ENCODE results near the gene BTG4. TPM values are rescaled to one million over a fixed set of nuclear protein-coding genes. Genes with fewer than 3 reads are reported as not detected.
A peak's percentile ranks its signal among the peaks of the same experiment; 100 is the strongest.

The BTG4 gene
- total RNA-seq, 1 donor from 2014 or later: not detected

DNA sequence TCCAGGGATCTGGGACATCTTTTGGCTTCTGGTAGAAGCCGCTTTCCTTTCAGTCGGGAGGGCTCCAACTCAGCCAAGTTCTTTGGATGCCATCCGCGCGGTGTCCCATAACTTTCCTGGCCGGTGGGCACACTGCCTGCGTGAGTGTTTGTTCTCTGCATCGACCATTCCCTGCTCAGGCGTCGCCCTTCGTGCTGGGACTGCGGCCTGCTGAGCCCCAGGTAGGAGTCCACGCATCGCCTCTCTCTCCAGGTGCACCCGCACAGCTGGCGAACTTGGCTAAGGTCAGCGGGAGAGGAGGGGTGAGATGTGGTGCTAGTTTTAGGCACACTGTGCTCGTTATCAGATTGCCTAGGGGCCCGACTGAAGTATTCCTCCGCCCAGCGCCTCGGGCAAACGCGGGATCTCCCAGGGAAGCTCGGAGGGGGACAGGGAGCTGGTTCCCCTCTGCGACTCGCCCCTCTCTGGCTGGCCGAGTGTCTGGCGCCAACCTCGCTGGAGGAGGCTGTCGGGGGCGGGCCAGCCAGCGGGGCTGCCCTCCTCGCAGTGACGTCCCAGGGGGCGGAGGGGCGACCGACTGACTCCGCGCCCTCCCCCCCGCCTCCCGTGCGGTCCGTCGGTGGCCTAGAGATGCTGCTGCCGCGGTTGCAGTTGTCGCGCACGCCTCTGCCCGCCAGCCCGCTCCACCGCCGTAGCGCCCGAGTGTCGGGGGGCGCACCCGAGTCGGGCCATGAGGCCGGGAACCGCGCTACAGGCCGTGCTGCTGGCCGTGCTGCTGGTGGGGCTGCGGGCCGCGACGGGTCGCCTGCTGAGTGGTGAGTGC lies 28.1 kb upstream of the BTG4 start, which contains the start of gene LAYN:
LAYN (plus strand) TSS at position 607 of the 823 bp plus-strand sequence; CDS start at position 731, 124 bp downstream.
- peak; percentile 36 to 55 for DNase-seq (ENCODE audit: low spot score in 2 of 2, unreplicated experiment in 2 of 2)
- Mint-ChIP-seq H3K27ac (peak within 1 kb of the TSS; percentile 94), H3K27me3 (ENCODE audit: low read depth) (peaks cover 44% of the 10 kb centered on the region), H3K36me3 (peaks cover 11% of the 10 kb centered on the region), H3K4me1 (peaks cover 19% of the 10 kb centered on the region), H3K9me3 (no peaks in the 10 kb centered on the region), H3K4me3 (peak within 1 kb of the TSS; percentile 76)
- TF ChIP-seq, protein P1, sequence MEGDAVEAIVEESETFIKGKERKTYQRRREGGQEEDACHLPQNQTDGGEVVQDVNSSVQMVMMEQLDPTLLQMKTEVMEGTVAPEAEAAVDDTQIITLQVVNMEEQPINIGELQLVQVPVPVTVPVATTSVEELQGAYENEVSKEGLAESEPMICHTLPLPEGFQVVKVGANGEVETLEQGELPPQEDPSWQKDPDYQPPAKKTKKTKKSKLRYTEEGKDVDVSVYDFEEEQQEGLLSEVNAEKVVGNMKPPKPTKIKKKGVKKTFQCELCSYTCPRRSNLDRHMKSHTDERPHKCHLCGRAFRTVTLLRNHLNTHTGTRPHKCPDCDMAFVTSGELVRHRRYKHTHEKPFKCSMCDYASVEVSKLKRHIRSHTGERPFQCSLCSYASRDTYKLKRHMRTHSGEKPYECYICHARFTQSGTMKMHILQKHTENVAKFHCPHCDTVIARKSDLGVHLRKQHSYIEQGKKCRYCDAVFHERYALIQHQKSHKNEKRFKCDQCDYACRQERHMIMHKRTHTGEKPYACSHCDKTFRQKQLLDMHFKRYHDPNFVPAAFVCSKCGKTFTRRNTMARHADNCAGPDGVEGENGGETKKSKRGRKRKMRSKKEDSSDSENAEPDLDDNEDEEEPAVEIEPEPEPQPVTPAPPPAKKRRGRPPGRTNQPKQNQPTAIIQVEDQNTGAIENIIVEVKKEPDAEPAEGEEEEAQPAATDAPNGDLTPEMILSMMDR (IDR thresholded peaks at IDR 0.05; ENCODE audit: unreplicated experiment): no peak

DNA sequence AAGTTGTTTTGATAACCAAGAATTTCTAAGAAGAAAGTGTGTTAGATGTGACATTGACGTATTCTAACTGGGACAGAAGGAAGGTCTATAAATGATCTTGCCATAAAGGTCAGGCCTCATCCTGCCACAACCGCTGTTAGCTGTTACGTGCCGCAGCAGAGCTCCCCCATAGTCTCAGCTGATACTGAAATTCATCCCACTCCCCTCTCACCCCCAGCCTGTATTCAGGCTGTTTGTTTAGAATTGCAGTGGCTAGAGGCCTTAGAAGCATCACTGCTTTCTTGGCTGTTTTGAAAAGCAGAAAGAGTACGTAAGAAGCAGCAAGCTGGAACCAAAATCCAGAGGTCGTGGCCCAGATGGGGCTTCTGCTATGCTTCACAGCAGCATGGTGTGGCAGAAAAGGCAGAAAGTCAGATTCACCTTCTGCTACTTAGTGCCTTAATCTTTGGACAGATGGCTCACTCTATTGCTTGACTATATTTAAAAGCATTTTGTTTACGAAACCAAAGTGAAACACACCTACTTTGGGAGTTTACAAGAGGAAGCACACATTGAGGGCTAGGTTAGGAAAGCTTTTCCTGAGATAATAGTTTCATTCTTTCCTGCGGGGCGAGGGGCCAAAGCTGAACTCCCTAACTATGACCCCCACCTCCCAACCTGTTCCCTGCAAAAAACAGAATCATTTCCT lies 27.4 kb upstream of the BTG4 start:
- Mint-ChIP-seq H3K9me3 (no peaks in the 10 kb centered on the region), H3K27me3 (ENCODE audit: low read depth) (peaks cover 48% of the 10 kb centered on the region), H3K36me3 (peaks cover 6% of the 10 kb centered on the region), H3K4me3 (peak overlapping the region; percentile 63), H3K27ac (peak overlapping the region; percentile 16), H3K4me1 (peaks cover 19% of the 10 kb centered on the region)
- DNase-seq (ENCODE audit: low spot score in 2 of 2, unreplicated experiment in 2 of 2): no peak
- TF ChIP-seq, protein P1 (IDR thresholded peaks at IDR 0.05; ENCODE audit: unreplicated experiment): no peak

DNA sequence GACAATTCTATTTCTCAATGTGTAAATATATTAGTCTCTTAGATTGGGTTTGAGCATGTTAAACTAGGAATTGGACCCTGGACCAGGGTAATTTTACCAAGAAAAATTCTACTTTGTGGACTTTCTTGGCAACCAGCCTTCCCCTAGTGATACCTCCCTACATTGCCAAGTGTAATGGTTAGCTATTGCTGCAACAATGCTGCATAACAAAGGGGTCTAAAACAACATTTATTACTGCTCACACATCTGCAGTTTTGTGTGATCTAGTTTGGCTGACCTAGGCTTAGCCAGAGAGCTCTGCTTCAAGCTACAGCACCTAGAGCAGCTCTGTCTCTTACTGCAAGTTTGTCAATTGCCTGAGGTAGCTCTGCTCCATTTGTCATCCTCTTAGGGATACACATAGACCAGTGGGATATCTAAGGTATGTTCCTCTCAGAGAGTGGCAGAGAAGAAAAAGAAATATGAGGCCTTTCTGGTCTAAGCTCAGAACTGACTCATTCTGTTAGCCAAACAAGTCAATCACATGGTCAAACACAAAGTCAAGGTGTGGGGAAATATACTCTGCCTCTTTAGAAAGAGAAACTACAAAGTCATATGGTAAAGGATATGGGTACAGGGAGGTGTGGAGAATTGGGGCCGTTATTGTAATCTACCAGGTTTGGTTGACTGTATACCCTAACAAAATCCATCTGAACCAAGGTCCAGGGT lies 26.4 kb upstream of the BTG4 start:
- DNase-seq (ENCODE audit: low spot score in 2 of 2, unreplicated experiment in 2 of 2): no peak
- Mint-ChIP-seq H3K4me1 (peaks cover 19% of the 10 kb centered on the region), H3K4me3 (no peak overlapping the region), H3K9me3 (no peaks in the 10 kb centered on the region), H3K27ac (no peak overlapping the region), H3K36me3 (no peaks in the 10 kb centered on the region), H3K27me3 (ENCODE audit: low read depth) (peaks cover 50% of the 10 kb centered on the region)
- TF ChIP-seq, protein P1 (IDR thresholded peaks at IDR 0.05; ENCODE audit: unreplicated experiment): no peak

DNA sequence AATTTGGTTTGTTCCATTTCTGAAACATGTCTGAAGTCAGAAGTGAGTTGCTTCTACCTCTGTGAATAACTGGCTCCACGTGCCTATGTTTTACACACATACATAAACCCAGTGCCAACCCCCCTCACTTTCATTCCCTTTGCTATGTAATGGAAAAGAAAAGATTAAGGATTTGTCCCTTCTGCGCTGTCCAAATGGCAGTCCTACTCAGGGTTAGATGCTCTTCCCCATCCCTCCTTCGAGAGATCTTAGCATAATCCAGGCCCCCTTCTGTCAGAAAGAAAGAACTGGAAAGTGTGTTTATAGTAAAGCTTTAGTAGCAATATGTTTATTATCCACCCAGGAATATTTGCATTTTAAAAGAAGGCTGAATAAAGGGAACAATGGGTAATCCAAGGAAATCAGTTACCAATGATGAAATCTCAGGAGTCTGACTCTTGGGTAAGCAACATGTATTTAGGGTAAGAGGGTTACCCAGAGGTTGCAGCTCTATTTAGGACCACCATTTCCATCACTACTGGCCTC lies 25.2 kb upstream of the BTG4 start:
- Mint-ChIP-seq H3K4me3 (no peak overlapping the region), H3K9me3 (no peaks in the 10 kb centered on the region), H3K36me3 (no peaks in the 10 kb centered on the region), H3K27ac (no peak overlapping the region), H3K4me1 (peaks cover 19% of the 10 kb centered on the region), H3K27me3 (ENCODE audit: low read depth) (peaks cover 42% of the 10 kb centered on the region)
- TF ChIP-seq, protein P1 (IDR thresholded peaks at IDR 0.05; ENCODE audit: unreplicated experiment): no peak
- DNase-seq (ENCODE audit: low spot score in 2 of 2, unreplicated experiment in 2 of 2): no peak

DNA sequence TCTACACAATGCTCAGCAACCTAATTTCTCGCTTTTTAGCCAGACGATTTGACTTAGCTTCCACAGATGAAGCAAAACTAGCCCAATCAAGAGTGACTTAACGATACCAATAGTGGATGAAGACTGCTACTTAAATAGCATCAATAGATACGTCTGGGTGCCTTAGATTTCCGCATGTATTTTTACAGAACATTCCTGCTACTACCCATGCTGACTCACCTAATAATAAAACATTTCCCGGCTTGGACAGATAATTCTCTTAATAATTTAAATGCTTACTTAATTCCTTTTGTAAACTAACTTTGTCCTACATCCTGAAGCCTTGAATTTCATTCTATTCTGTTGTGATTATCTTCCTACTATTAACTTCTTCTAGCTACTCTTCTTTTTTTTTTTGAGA lies 23.1 kb upstream of the BTG4 start:
- H3K4me3 Mint-ChIP-seq: no peak overlapping the region
- H3K36me3 Mint-ChIP-seq: no peaks in the 10 kb centered on the region
- no peak overlapping the region for H3K27ac Mint-ChIP-seq
- H3K4me1 Mint-ChIP-seq: peaks cover 9% of the 10 kb centered on the region
- TF ChIP-seq, protein P1 (IDR thresholded peaks at IDR 0.05; ENCODE audit: unreplicated experiment): no peak
- peaks cover 30% of the 10 kb centered on the region for H3K27me3 Mint-ChIP-seq (ENCODE audit: low read depth)
- H3K9me3 Mint-ChIP-seq: no peaks in the 10 kb centered on the region
- no peak for DNase-seq (ENCODE audit: low spot score in 2 of 2, unreplicated experiment in 2 of 2)
